NCI-H1417 treated with DMSO at 0.1 percent for 48 hours (cell line): ENCODE data around the gene NPIPB2.
"Not testable (repeated sequence)": the region's sequence is repeated elsewhere in the genome, so short reads cannot be mapped to it uniquely, and the experiment has no call there.

Experiments
- DNase-seq: peaks from one replicate; lab custom pipeline; 2025; lab: John Stamatoyannopoulos, UW

Gene NPIPB2

GRCh38 chr16:11957591-11958395 lies 15.9 kb upstream of the NPIPB2 start:
- no peak for DNase-seq

GRCh38 chr16:11956558-11956957 lies 14.7 kb upstream of the NPIPB2 start:
- DNase-seq: no peak

DNA sequence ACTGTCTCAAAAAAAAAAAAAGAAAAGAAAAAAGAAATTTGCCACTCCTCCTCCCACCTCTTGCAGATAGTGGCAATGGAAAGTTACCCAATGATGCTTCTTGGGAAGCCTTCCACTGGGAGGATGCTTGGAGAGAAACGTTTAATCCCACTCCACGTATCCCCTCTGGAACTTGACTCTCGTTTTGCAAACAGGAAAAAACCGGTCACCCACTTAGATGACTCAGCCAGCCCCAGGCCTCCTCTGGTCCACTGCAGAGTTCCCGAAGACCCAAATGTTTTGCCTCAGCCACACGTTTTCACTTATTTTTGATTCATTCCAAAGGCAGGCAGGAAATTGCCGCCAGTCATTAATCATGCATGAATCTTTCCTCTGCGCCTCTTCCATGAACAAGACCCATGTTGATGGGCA lies 13.9 kb upstream of the NPIPB2 start:
- DNase-seq: no peak

DNA sequence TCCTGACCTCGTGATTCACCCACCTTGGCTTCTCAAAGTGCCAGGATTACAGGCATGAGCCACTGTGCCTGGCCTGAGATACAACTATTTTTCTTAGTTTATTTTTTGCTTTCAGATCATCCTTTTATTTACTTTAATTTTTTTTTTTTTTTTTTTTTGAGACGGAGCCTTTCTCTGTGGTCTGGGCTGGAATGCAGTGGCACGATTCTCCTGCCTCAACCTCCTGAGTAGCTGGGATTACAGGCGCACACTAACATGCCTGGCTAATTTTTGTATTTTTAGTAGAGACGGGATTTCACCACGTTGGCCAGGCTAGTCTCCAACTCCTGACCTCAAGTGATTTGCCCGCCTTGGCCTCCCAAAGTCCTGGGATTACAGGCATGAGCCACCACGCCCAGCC lies 11.7 kb upstream of the NPIPB2 start:
- DNase-seq: not testable (repeated sequence)

GRCh38 chr16:11950388-11950787 lies 8.5 kb upstream of the NPIPB2 start:
- no peak for DNase-seq

- DNase-seq: no peak
These were observed 7.7 kb upstream of the NPIPB2 start for GRCh38 chr16:11949527-11949926.

GRCh38 chr16:11948819-11949218 lies 7.0 kb upstream of the NPIPB2 start:
- DNase-seq: no peak

- DNase-seq: no peak
These were observed 4.6 kb upstream of the NPIPB2 start for GRCh38 chr16:11946433-11946832.

DNA sequence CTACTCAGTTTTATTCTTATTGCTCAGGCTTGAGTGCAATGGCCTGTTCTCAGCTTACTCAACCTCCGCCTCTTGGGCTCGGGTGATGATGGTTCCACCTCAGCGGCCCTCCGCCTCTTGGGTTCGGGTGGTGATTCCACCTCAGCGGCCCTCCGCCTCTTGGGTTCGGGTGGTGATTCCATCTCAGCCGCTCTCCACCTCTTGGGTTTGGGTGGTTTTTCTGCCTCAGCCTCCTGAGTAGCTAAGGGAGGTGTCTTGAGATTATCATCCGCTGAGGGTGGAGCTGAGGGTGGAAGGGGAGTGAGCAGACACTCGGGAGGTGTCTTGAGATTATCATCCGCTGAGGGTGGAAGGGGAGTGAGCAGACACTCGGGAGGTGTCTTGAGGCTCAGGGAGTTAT lies 14.5 kb downstream of the NPIPB2 start:
- DNase-seq: not testable (repeated sequence)

DNA sequence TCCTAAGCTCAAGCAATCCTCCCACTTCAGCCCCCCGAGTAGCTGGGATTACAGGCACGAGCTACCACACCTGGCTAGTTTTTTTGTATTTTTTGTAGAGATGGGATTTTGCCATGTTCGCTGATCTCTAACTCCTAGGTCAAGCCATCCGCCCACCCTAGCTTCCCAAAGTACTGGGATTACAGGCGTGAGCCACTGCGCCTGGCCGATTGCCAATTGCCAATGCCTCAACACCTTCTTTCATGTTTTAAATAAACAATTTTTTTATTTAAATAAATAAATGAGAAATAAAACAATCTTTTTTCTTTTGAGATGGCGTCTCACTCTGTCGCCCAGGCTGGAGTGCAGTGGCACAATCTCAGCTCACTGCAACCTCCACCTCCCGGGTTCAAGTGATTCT lies 17.8 kb downstream of the NPIPB2 start:
- not testable (repeated sequence) for DNase-seq

DNA sequence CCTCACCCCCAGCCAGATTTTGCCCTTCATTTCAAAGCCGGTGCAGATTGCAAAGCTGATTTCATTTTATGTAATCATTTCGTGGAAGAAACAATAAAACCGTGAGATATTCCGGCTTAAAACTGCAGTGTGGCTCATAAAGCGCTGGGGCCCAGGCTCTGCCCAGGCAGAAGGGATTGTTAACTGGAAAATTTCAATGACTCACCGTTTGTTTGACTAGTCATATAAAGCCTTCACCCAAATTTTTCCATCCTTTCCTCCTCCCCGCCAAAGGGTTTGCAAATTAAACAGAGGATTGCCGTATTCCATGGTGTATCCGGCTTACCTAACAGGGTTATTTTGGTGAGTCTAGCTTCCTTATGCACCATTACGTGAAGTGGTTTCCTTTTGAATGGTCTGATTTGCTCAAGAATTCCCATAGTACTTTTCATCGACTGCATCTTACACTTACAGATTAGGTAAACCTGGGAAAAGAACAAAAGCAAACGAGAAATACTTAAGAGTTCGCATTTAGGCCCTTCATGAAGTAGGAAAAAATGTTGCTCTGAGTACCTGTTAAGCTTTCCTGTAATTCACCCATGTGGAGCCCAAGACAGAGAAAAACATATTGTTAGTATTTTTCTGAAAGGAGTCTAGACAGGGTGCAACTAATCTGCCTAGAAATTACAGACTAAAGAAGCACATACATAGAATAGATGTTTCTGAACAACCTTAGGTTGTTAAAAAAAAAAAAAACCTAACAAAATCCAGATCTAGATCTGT lies 25.1 kb downstream of the NPIPB2 start:
- DNase-seq: no peak

DNA sequence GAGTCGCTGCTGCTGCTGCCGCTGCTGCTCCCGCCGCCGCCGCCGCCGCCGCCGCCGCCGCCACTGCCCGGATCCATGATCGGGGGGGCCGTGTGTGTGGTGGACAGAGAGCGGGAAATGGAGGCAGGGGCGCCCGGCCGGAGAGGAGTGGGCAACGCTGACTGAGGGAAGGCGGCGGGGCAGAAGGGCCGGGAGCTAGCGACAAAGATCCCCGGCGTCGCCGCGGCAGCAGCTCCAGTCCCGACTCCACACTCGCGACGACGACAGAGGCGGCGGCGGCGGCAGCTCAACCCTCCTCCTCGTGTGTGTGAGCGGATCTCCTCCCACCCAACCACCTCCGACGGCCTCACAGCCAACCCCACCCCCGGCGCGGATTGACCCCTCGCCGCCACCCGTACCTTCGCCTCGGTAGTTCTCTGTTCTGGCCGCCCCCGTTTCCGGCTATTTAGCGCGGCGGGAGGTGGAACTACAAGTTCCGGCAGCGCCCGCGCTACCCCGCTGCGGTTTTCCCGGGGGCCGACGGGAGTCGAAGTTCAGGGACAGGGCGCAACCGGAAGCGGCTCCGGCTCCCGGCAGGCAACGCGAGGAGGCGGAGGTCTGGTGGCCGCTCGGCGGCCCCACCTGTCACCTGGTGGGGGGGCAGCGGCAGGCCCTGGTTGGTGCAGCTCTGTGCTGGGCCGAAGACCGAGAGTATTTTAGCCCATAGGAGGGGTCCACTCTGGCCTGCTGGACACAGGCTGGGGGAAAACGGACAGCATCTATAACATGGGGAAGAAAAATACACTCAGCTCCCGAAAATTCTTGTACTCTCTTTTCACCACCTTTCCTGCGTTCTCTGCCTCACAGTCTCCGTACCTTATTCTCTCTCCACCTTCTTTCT lies 26.0 kb downstream of the NPIPB2 start, which contains the start of gene GSPT1:
GSPT1 (minus strand) TSS at position 313 of the 880 bp plus-strand sequence; CDS start at position 77, 236 bp downstream.
- peak; percentile 91 for DNase-seq

DNA sequence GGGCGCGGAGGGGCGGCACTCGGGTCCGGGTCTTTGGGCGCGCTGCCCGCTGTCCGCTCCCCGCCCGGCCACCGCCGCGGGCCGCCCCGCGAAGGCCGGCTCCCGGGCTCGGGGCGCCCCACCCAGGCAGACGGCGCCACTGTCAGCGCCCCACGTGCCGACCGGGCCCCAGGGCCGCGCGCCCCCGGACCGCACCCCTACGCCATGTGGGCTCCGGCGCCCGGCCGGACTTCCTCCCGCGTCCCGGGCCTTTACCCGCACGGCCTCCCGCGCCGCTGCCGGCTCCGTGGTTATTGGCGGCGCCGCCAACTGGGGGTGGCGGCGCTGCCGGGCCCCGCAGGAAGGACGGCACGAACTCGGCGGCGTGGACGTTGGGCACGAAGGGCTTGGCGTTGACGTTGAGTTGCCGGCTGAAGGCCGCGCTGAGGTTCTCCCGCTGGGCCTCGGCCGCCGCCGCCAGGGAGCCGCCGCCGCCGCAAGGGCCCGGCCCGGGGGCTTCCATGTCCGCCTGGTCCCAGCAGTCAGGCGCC lies 26.7 kb downstream of the NPIPB2 start:
- DNase-seq: no peak

- no peak for DNase-seq
These were observed 27.4 kb downstream of the NPIPB2 start for GRCh38 chr16:11914210-11915113.

DNA sequence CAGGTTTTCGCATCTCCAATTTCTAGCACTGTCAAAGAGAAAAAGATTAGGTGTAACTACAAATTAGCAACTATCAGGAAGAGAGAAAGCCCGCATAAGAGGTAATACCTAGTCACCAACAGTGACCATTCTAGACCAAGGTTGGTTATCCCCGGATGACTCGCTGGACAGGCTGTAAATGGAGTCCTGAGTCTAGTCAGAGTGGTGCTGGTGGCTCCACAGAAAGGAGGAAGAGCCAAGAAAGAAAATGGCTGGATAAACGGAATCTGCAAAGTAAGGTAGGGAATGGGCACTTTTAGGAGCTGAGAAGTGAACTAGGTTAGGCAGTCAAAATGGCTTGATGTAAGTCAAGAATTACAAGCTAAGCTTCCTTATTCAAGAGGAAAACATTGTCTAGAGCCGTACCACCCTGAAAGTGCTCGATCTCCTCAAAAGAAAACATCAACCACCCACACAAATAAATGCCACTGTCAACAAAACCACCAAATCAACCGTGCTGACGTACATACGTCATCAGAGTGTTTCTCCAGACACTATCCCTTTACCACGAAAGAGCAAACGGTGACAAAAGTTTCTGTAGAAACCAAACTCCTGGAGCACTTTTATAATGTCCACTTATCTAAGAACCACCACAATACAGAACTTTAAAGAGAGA lies 28.3 kb downstream of the NPIPB2 start:
- DNase-seq: no peak

- no peak for DNase-seq
These were observed 31.9 kb downstream of the NPIPB2 start for GRCh38 chr16:11909653-11910545.

DNA sequence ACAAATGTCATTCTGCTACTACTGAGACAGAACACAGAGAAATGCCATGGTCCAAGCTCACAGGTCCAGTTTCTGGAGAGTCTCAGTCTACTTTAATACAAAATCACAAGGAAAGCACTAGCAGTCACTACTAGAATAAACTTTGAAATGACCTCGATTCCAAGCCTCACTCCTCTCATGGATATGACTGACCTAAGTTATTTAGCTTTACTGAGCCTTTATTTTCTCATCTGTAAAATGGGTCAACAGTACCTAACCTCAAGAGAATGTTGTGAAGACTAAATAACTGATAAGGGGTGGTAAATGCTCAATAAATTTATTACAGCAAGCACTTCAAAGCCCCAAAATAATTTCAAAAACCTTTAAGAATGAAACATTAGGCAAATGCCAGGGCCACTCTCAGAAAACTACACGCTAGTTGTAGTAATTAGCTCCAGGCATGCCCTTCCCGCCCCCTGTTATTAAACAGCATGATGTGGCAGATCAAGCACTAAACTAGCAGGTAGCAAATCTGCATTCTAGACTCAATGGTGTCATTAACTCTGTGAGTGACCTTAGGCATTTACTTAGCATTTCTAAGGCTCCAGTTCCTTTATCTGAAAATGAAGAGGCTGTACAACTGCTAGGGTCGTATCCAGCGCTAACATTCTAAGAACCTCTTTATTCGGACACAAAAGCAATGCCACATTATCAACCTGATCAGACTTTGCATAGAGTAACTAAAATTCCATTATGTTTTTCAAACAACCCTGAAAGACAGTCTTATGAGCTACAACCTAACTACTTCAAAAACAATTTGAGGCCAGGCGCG lies 34.5 kb downstream of the NPIPB2 start:
- no peak for DNase-seq

- no peak for DNase-seq
These were observed 37.9 kb downstream of the NPIPB2 start for GRCh38 chr16:11903906-11904305.
